HG03442 (cell line): ENCODE measurements around the gene THOC6.
A peak's percentile ranks its signal among the peaks of the same experiment; 100 is the strongest.

ENCODE experiments used
- ATAC-seq: cut with Tn5 transposase; IDR thresholded peaks from one replicate; pipeline ENCODE4 v1.9.1; 2021; ENCODE audit warnings: mild to moderate bottlenecking, moderate library complexity; ENCODE audit not compliant: unreplicated experiment

THOC6 gene

GRCh38 chr16:2991566-2992261 is 32.1 kb upstream of the THOC6 start:
- ATAC-seq: no peak

- no peak for ATAC-seq
These were observed 31.3 kb upstream of the THOC6 start for GRCh38 chr16:2992383-2993081.

DNA sequence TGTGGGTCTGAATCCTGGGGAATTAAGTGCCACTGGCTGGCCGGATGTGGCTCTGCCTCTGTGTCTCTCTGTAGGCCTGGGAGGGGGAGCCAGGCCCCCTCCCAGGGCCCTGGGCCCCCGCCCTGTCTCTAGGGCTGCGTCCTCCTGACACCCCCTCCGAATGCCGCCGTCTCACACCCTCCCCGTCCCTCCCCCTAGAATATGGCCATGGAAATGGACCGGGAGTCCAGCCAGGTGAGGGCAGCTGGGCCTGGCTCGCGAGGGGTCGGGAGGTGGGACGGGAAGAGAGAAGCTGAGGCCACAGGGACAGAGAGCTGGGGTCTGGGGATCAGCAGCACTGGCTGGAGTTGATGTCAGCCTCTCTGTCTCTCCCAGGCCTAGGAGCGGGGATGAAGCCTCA is 27.5 kb upstream of the THOC6 start:
- ATAC-seq: no peak

DNA sequence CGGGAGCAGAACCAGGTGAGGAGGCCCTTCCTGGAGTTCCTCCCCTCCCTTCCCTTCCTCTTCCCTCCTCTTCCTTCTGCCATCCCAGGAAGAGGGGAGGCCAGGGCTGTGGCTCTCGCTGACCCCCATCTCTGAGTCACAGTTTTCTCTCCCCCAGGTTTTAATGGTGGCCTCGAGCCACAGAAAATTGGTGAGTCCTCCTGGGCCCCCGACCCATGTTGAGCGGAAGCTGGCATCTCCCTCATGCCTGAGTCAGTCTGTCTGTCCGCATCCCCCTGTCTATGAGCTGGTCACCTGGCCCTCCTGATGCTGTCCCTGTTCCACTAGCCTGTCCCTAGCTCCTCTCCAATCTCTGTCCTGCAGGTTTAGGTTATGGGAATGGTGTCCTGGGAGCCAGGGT is 23.9 kb upstream of the THOC6 start:
- no peak for ATAC-seq

DNA sequence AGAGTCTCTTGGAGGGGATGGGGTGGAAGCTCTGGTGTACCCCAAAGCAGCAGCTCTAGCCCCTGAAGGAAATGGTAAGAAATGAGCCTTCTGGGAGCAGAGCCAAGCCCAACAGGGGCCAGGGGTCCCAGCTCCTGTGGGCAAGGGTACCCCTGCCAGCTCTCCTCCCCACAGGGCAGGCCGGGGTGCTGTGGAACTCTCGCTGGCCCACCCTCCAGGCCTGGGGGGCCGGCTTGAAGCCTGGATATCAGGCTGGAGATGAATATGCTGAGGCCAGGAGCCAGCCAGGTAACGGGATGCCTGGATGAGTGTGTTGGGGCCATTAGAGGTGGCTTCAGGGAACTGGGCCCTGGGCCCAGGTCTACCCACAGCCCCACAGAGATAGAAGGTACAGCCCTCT is 23.3 kb upstream of the THOC6 start:
- no peak for ATAC-seq

GRCh38 chr16:3001316-3001715 is 22.5 kb upstream of the THOC6 start:
- no peak for ATAC-seq

DNA sequence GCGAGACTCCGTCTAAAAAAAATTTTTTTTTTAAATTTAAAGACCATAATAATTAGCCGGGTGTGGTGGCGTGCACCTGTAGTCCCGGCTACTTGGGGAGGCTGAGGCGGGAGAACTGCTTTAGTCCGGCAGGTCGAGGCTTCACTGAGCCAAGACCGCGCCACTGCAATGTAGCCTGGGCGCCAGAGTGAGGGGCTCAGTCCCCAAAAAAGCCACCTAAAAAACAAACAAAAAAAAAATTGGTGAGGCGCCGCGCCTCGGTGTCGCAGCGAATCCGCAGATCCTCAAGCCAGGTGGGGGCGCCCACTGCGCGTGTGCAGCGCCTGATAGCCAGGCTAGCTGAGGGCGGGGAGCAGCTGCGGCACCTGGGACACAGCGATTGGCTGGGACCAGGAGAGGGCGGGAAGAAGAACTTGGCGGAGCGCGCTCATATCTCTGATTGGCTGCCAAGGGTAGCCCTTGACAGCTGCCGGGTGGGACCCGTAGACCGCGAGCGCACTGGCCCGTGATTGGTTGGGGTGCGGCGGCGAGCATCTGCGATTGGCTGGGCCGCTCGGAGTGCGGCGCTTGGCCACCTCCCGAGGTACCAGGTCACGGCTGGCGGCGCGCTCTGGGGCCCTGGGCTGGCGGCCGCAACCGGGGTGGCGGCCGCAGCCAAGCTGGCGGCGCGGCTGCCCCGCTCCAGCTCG is 20.1 kb upstream of the THOC6 start:
- peak; percentile 96 for ATAC-seq

GRCh38 chr16:3004319-3004718 is 19.5 kb upstream of the THOC6 start:
- ATAC-seq: no peak

DNA sequence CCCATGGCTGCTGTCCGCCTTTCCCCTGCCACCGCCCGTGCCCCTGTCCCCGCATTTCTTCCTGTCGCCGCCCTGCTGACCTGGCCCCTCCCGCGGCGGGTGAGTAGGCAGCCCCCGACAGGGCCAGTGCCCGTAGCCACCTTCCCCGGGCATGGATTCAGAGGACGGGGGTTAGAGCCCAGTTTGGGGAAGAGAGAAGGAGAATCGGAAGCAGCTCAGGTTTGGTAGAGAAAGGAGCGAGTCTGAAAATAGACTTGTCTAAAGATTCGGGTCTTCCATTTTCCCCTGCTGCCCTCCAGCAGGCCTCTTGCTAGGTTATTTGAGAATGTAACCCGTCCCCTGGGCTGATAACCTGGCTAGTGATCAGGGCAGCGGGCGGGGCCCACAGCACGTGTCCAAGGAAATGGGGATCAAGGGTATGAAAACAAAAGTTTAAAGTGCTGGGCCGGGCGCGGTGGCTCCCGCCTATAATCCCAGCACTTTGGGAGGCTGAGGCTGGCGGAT is 19.0 kb upstream of the THOC6 start:
- no peak for ATAC-seq

GRCh38 chr16:3007059-3007956 is 16.5 kb upstream of the THOC6 start:
- ATAC-seq: no peak

DNA sequence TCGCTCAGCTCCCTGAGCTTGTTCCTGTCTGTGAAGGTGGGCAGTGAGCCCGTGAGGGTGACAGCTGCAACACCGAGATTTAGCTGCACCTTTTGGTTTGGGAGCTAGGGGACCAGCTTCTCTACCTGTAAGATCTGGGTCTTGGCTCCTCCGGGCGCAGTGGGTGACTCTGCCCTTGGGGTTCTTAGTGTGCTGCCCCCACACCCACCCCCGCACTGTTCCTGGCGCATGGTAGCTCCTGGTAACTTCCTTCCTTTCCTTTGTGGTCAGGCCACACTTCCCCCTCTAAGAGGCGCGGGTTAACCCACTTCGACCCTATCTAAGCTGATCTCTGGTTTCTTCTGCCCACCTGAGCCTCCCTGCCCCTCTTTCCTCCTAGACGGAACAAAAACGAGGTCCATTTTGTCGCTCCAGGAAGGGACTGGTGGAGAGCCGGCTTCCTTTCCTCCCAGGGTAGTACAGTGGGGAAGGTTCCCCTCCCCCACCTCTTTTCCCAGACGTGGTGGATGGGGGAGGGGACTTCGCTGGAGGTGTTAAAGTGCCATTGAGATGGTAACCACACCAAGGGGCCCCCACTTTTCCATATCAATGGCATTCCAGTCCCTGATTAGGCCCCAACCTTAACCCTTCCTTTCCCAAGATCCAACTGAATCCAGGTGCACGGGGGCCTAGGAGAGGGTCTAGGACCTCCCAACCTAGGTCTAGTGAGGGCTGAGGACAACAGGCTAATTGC is 15.7 kb upstream of the THOC6 start:
- ATAC-seq: no peak

DNA sequence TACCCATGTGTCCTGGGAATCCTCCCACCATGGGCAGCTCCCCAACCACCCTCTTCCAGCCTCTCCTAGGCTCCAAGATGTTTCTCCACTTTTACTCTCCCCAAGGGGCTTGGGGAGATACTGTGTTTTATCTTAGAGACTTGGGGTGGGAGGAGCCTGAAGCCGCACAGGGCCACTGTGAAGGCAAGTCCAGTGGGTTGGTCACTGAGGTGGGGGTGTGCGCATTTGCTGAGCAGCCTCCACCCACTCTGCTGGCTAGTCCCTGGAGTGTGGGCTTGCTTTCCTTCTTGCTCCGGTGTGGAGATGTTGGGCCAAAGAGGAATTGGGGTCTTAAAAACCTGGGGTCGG is 15.2 kb upstream of the THOC6 start:
- no peak for ATAC-seq

DNA sequence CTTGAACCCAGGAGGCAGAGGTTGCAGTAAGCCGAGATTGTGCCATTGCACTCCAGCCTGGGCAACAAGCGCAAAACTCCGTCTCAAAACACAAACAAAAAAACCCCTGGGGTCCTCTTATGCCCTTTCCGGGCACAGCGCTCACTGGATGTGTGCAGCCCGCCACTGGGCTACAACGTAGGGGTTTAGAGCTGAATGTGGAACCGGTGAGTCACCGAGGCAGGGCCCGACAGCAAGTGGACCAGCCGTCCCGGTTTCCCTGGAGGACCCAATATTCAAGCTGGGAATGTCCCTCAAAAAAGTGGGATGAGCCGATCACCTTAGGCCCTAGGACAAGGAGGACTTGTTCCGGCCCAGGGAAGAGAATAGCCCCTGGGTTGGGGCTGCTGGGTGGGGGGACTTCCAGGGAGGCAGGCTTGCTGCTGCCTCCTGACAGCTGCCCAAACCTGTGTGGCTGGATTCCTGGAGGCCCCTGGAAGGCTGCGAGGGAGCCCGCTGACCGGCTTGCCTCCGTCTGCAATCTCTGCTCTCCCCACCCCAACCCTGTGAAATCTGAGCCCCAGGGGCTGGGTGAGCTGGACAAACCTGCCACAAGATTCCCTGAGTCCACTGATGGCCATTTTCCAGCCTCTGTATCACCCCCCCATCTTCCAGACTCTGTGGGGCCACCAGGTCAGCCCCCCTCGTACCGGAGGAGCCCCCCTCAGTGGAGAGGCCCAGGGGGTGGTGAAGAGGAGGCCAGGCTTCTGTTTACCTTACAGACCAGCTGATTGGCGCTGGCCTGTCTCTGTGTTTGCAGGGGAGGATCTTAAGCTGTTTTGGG is 14.1 kb upstream of the THOC6 start:
- ATAC-seq: no peak

DNA sequence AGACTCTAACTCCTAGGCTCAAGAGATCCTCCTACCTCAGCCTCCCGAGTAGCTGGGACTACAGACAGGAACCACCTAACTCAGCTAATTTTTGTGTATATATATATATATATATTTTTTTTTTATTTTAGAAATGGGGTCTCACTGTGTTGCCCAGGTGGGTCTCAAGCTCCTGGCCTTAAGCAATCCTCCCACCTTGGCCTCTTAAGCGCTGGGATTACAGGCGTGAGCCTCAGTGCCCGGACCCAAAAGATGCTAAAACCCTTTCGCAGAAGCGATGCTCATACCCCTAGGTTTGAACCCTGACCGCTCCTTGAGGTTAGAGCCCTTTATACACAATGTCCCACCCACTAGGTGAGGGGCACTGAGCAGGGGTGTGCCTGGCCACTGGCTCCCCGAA is 13.3 kb upstream of the THOC6 start:
- ATAC-seq: no peak

GRCh38 chr16:3012246-3012645 is 11.6 kb upstream of the THOC6 start:
- ATAC-seq: no peak

DNA sequence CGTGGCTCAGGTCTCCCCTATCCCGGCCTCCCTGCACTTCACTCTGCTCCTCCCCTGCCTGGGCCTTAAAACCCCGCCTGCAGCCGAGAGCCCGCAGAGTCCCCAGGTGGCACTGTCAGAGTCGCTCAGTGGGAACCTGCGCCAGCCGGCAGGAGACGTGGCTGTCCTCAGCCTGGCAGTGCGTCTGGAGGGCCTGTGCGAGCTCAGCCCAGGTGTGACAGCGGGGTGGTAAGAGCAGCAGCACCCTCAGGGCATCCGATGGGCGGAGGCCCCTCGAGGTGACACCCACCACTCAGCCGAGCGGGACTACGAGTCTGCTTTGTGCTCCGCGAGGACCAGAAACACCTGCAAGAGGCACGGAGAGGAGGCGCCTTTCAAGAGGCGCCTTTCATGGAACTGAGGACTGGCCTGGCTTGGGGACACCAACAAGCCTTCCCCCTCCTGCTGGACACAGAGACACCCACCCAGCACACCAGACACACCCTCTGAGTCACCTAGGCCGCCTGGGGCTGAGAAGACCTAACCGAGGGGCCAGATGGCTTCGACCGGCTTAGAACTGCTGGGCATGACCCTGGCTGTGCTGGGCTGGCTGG is 10.9 kb upstream of the THOC6 start, which contains the start of gene CLDN9:
Gene CLDN9, plus strand, starts transcription at position 96 of the 593 bp plus-strand sequence. Its CDS starts 440 bp downstream, at position 536.
- no peak for ATAC-seq

- no peak for ATAC-seq
These were observed 10.3 kb upstream of the THOC6 start for GRCh38 chr16:3013491-3013951.

DNA sequence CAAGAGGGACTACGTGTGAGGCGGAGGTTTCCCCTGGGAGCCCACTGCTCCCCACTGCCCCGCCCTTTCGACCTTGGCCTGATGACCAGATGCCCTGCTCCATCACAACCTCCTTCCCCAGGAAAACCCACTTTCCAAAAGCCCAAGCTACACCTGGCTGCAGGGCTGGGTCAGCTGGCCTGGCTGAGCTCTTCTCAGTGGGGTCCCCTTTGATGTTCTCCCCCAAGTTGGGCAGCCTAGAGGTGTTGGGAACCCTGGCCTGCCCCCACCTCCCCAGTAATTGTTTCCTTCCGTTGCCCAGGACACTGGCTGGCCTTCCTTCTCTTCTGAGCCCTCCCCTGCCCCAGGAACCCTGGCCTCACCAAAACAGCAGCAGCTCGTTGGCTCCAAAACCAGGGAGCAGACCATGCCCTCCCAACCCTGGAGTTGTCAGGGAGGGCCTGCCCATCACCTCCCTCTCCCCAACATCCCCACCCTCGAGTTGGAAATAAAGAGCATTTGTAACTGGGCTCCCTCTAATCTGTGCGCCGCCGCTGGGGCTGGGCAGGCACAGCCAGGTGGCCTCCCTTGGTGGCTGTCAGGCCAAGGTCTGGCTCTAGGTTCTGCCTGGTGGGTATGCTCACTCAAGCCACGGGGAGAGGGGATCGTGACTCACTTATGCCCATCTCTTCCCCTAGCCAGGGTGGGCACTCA is 9.7 kb upstream of the THOC6 start:
- no peak for ATAC-seq
